Parietal lobe (tissue), 1 donor: ENCODE results near the gene ZKSCAN7. TPM values are rescaled to one million over a fixed set of nuclear protein-coding genes. Genes with fewer than 3 reads are reported as not detected.

Experiments used
- total RNA-seq: library from RNA; depleted of rRNA; stranded (reverse); fragments of >200 nt; gene quantifications from one replicate; pipeline ENCODE4 v1.2.3, GENCODE V29; 2014

ZKSCAN7 gene
- 47.3 TPM for total RNA-seq

DNA sequence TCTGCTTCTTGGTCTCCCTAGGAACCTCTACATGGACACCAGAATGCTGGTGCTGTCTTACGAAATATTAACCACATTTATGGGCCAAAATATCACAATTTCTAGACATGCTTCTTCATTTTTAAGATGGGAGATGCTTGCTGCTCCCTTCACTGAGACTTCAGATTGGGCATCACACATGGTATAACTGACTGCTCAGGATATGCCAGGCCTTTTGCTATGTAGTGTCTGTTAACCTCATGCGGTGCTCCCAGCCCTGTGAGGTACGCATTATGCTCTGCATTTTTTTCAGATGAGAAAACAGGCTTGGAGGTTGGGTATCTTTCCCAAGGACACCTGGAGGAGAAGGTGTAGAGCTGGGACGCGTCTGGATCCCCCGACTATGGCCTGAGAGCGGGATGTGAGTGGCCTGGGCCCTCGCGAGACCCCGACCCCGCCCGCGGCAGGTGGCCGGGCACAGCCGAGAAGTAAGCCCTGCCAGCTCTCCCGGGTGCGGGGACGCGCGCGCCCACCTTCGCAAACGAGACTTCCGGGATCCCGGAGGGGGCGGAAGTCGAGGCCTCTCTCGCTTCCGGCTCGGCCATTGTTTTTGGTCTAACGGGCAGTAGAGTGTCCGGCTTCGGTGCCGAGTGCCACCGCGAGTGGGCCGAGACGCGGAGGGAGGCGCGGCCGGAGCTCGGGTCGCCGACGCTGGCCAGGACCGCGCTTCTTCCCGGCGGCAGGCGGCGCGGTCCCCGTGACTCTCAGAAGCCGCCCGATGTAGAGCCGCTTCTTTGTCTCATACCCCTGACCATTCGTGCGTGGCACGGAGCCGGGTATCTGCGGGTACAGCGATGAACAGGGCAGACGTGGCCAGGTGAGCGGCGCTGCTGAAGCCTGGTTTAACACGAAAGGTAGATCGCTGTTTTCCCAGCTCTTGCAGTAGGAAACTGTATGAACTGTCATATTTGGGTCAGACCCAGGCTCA, at the start of gene ZKSCAN7:
TSS of gene ZKSCAN7 (plus strand) at position 568 of the 967 bp plus-strand sequence. CDS start 1,855 bp downstream, outside the sequence.

DNA sequence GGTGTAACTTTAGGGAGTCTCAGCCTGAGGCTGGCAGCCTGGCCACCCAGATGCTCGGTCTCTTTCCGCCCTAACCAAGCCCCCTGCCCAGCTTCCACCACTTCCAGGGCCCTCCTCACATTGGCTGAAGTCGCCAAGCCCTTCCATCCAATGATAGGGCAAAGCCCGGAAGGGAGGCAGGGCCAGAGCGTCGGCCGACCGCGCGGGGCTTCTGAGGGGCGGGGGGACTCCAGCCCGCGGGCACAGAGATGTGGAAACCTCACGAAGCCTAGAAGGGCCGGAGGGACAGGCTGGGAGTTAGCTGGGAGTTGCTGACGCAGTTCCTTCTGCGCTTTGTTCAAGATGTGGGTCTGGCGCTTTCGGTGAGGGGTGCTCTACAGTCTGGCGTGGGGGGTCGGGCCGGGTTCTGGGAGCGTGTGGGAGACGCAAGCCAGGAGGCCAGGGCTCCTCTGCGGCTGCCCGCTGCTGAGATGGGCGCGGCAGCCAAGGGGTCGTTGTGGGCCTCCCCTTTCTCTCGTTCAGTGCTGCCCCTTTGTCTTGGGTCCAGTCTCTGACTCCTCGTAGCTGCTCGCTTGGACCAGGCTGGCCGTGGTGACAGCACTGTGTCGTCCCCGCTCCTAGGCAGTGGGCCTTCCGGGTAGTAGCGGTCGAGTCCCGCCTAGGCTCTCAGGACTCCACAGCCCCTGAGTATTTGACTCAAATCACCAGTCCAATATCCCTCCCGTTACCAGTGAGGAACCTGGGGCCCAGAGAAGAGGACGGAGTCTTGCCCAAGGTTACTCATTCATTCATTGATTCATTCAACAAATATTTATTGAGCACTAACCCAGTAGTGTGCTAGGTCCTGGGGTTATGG, 29.9 kb downstream of the ZKSCAN7 start, which contains the start of gene ZNF660:
TSS of gene ZNF660 (plus strand) at position 319 of the 856 bp plus-strand sequence. CDS start 9,230 bp downstream, outside the sequence.

Other genes starting within 250 kb of the ZKSCAN7 start
- gene TCAIM, start 216.4 kb upstream of the ZKSCAN7 start, total RNA-seq: 61.3 TPM
- 49.8 TPM for gene ZNF445, start 77.5 kb upstream of the ZKSCAN7 start, total RNA-seq
- 28.5 TPM for gene ZNF660, start 29.8 kb downstream of the ZKSCAN7 start, total RNA-seq
- 68.2 TPM for gene ZNF197, start 69.8 kb downstream of the ZKSCAN7 start, total RNA-seq
- gene ZNF35, start 93.5 kb downstream of the ZKSCAN7 start, total RNA-seq: 42.3 TPM
- 14.1 TPM for gene ZNF502, start 157.5 kb downstream of the ZKSCAN7 start, total RNA-seq
- gene ZNF501, start 174.4 kb downstream of the ZKSCAN7 start, total RNA-seq: 25.0 TPM
- 25.0 TPM for gene KIAA1143, start 206.4 kb downstream of the ZKSCAN7 start, total RNA-seq
- gene KIF15, start 206.6 kb downstream of the ZKSCAN7 start, total RNA-seq: 11.0 TPM